Hepatocyte (in vitro differentiated cells): Measurements from ENCODE around the gene CAPN12. TPM values are rescaled to one million over a fixed set of nuclear protein-coding genes. Genes with fewer than 3 reads are reported as not detected.

ENCODE experiments used
- DNase-seq: peaks from one replicate; pipeline ENCODE4 v3.0.0-alpha.2; 2016; ENCODE audit warnings: low spot score
- H2AFZ ChIP-seq: fragments of 200-600 bp; sonication (generic); 2 replicates; pipeline ENCODE4 v1.6.0; 2016; ENCODE audit warnings: antibody characterized with exemption, mild to moderate bottlenecking
- H3K27ac ChIP-seq: fragments of 200-600 bp; sonication (generic); 2 replicates; pipeline ENCODE4 v1.5.1; 2016; ENCODE audit warnings: mild to moderate bottlenecking
- H3K27me3 ChIP-seq: fragments of 200-600 bp; sonication (generic); 2 replicates; pipeline ENCODE4 v1.6.1; 2016
- H3K36me3 ChIP-seq: fragments of 200-600 bp; sonication (generic); replicated peaks from 2 replicates; pipeline ENCODE4 v1.5.1; 2016; ENCODE audit warnings: low read depth; ENCODE audit not compliant: insufficient read depth
- H3K4me1 ChIP-seq: fragments of 200-600 bp; sonication (generic); 2 replicates; pipeline ENCODE4 v1.5.1; 2016; ENCODE audit warnings: mild to moderate bottlenecking, moderate library complexity; ENCODE audit not compliant: insufficient read depth
- H3K4me2 ChIP-seq: fragments of 200-600 bp; sonication (generic); 2 replicates; pipeline ENCODE4 v1.6.0; 2016
- H3K4me3 ChIP-seq: fragments of 200-600 bp; sonication (generic); 2 replicates; pipeline ENCODE4 v1.5.1; 2016; ENCODE audit warnings: mild to moderate bottlenecking
- H3K79me2 ChIP-seq: fragments of 200-600 bp; sonication (generic); 2 replicates; pipeline ENCODE4 v1.6.0; 2017; ENCODE audit warnings: mild to moderate bottlenecking
- H3K9me2 ChIP-seq: fragments of 200-600 bp; sonication (generic); replicated peaks from 2 replicates; pipeline ENCODE4 v1.6.0; 2017; ENCODE audit warnings: mild to moderate bottlenecking; ENCODE audit not compliant: insufficient read depth
- H3K9me3 ChIP-seq: fragments of 200-600 bp; sonication (generic); 2 replicates; pipeline ENCODE4 v1.5.1; 2016; ENCODE audit warnings: low read depth, mild to moderate bottlenecking
- H4K20me1 ChIP-seq: fragments of 200-600 bp; sonication (generic); 2 replicates; pipeline ENCODE4 v1.6.0; 2016; ENCODE audit warnings: mild to moderate bottlenecking; ENCODE audit not compliant: insufficient read depth, poor library complexity, severe bottlenecking
- CTCF ChIP-seq: fragments of 200-600 bp; sonication (generic); IDR thresholded peaks from 2 replicates; pipeline ENCODE4 v1.5.1; 2016; ENCODE audit warnings: antibody characterized with exemption, mild to moderate bottlenecking; ENCODE audit not compliant: poor library complexity
- EZH2 ChIP-seq: fragments of 200-600 bp; sonication (generic); IDR thresholded peaks from 2 replicates; pipeline ENCODE4 v1.6.1; 2016; ENCODE audit warnings: antibody characterized with exemption, mild to moderate bottlenecking, borderline replicate concordance
- EZH2phosphoT487 ChIP-seq: fragments of 200-600 bp; sonication (generic); IDR thresholded peaks from one replicate; pipeline ENCODE4 v1.6.1; 2018; ENCODE audit warnings: antibody characterized with exemption, mild to moderate bottlenecking, low read depth, moderate library complexity; ENCODE audit not compliant: unreplicated experiment, severe bottlenecking
- WGBS: methylation state at CpG from one replicate; pipeline ENCODE4 v1.1.6; 2016; ENCODE audit warnings: low lambda C conversion rate; ENCODE audit errors: missing lambda C conversion rate; 5-methylcytosine and 5-hydroxymethylcytosine counted together
- polyA plus RNA-seq: library from polyadenylated mRNA; unstranded; fragments of >200 nt; fragmentation: Nextera tagmentation; extraction: Ambion mirVana; gene quantifications from 2 replicates; pipeline ENCODE4 v1.2.1, GENCODE V29; 2016
- total RNA-seq: library from RNA; depleted of rRNA; stranded (reverse); fragments of >200 nt; gene quantifications from 2 replicates; pipeline ENCODE4 v1.2.3, GENCODE V29; 2014

The CAPN12 gene
- total and polyA plus RNA-seq, 2 experiments from 2014 or later = 24.3 to 26.6 TPM

DNA sequence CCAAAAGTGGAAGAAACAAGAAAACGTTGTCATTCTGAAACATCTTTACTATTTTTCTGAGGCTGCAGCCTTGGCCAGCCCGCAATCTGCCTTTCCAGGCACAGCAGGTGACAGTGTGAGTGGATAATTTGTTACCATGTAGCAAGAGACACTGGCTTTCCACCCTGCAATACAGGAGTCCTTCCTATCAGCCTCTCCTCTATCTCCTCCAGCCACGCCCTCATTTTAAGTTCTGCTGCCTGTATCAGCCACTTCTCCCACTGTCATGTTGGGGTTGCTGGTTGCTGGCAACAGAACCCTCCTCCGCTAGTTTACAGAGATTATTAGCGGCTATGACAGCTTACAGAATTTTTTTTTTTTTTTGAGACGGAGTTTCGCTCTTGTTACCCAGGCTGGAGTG lies 36.8 kb upstream of the CAPN12 start:
- no peak overlapping the region for H3K27ac ChIP-seq
- no peak for DNase-seq
- H4K20me1 ChIP-seq = no peaks in the 10 kb centered on the region
- H3K79me2 ChIP-seq = no peaks in the 10 kb centered on the region
- H3K27me3 ChIP-seq = no peaks in the 10 kb centered on the region
- no peaks in the 10 kb centered on the region for H3K4me1 ChIP-seq
- no peak overlapping the region for H2AFZ ChIP-seq
- no peak overlapping the region for H3K4me3 ChIP-seq
- H3K36me3 ChIP-seq = no peaks in the 10 kb centered on the region
- no peaks in the 10 kb centered on the region for H3K9me3 ChIP-seq
- TF ChIP-seq CTCF = no peak
- no peak for TF ChIP-seq EZH2
- no peak for TF ChIP-seq EZH2phosphoT487
- WGBS = 83% methylated on average over 7 of the region's 7 CpGs
- H3K4me2 ChIP-seq = no peak overlapping the region
- H3K9me2 ChIP-seq = no peaks in the 10 kb centered on the region

DNA sequence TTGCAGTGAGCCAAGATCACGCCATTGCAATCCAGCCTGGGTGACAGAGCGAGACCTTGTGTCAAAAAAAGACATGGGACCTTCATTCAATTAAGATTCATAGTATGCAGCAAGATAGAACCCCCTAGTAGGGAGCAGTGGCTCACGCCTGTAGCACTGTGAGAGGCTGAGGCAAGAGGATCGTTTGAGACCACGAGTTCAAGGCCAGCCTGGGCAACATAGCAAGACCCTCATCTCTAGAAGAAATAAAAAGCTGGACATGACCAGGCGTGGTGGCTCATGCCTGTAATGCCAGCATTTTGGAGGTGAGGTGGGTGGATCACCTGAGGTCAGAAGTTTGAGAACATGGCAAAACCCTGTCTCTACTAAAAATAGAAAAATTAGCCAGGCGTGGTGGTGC lies 36.2 kb upstream of the CAPN12 start:
- Histone ChIP-seq H3K4me2 (no peak overlapping the region), H3K27ac (no peak overlapping the region), H3K9me3 (no peaks in the 10 kb centered on the region), H3K9me2 (no peaks in the 10 kb centered on the region), H3K4me3 (no peak overlapping the region), H3K27me3 (no peaks in the 10 kb centered on the region), H2AFZ (no peak overlapping the region), H3K79me2 (no peaks in the 10 kb centered on the region), H4K20me1 (no peaks in the 10 kb centered on the region), H3K36me3 (no peaks in the 10 kb centered on the region), H3K4me1 (no peaks in the 10 kb centered on the region)
- DNase-seq = no peak
- WGBS = 95% methylated on average over 7 of the region's 7 CpGs
- no peak for TF ChIP-seq EZH2
- TF ChIP-seq CTCF = no peak
- no peak for TF ChIP-seq EZH2phosphoT487

DNA sequence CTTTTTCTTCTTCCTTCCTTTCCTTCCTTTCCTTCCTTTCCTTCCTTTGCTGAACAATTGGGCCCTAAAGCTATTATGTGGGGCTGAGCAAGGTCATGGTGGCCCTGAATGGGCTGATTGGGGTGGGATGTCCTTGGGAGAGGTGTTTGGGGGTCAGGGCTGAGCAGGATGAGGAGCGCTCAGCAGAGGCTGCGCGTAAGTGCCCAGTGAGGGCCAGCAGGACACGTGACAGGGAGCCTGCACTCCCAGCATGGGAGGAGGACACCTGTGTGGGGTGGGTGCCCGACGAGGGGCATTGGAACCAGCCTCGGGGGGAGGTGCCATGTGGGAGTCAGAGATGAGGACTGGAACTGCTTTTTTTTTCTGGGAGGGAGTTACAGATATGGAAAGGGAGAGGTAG lies 34.5 kb upstream of the CAPN12 start:
- Histone ChIP-seq H3K36me3 (no peaks in the 10 kb centered on the region), H4K20me1 (no peaks in the 10 kb centered on the region), H3K27ac (no peak overlapping the region), H3K9me2 (no peaks in the 10 kb centered on the region), H3K27me3 (no peaks in the 10 kb centered on the region), H3K9me3 (no peaks in the 10 kb centered on the region), H3K4me3 (no peak overlapping the region), H2AFZ (no peak overlapping the region), H3K4me2 (no peak overlapping the region), H3K79me2 (no peaks in the 10 kb centered on the region), H3K4me1 (no peaks in the 10 kb centered on the region)
- TF ChIP-seq EZH2phosphoT487 (no peak), CTCF (no peak), EZH2 (no peak)
- 81% methylated on average over 6 of the region's 7 CpGs for WGBS
- DNase-seq = no peak
